Measurements from ENCODE around the gene PLGRKT.

Gene PLGRKT

GRCh38 chr9:5429873-5430564 is 7.7 kb downstream of the PLGRKT start:
- TF ChIP-seq REST (IDR thresholded peaks at IDR 0.05; ENCODE audit: low read depth) (no peak), NFIC (IDR thresholded peaks at IDR 0.05) (no peak), RAD21 (IDR thresholded peaks at IDR 0.05; ENCODE audit: low read depth) (no peak), ZBTB7A (IDR thresholded peaks at IDR 0.05; ENCODE audit: low read depth) (no peak), TEAD4 (IDR thresholded peaks at IDR 0.05) (no peak), CEBPB (IDR thresholded peaks at IDR 0.05) (no peak), MAX (IDR thresholded peaks at IDR 0.05) (no peak), TAF1 (IDR thresholded peaks at IDR 0.05; ENCODE audit: low read depth) (no peak), FOXM1 (IDR thresholded peaks at IDR 0.05; ENCODE audit: borderline replicate concordance, low read depth) (no peak), EP300 (IDR thresholded peaks at IDR 0.05; ENCODE audit: borderline replicate concordance) (no peak), YY1 (IDR thresholded peaks at IDR 0.05; ENCODE audit: low read depth) (no peak), EGR1 (IDR thresholded peaks at IDR 0.05) (no peak), TCF12 (IDR thresholded peaks at IDR 0.05; ENCODE audit: low read depth) (no peak), CREB1 (IDR thresholded peaks at IDR 0.05; ENCODE audit: low read depth) (no peak)
- TF ChIP-seq, protein P1, sequence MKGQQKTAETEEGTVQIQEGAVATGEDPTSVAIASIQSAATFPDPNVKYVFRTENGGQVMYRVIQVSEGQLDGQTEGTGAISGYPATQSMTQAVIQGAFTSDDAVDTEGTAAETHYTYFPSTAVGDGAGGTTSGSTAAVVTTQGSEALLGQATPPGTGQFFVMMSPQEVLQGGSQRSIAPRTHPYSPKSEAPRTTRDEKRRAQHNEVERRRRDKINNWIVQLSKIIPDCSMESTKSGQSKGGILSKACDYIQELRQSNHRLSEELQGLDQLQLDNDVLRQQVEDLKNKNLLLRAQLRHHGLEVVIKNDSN (IDR thresholded peaks at IDR 0.05) = no peak

GRCh38 chr9:5428794-5429528 is 8.8 kb downstream of the PLGRKT start:
- no peak for TF ChIP-seq TAF1 (IDR thresholded peaks at IDR 0.05; ENCODE audit: low read depth)
- TF ChIP-seq, protein P1 (IDR thresholded peaks at IDR 0.05) = no peak
- no peak for TF ChIP-seq RAD21 (IDR thresholded peaks at IDR 0.05; ENCODE audit: low read depth)
- TF ChIP-seq MAX (IDR thresholded peaks at IDR 0.05) = no peak
- TF ChIP-seq TEAD4 (IDR thresholded peaks at IDR 0.05) = no peak
- TF ChIP-seq REST (IDR thresholded peaks at IDR 0.05; ENCODE audit: low read depth) = no peak
- no peak for TF ChIP-seq TCF12 (IDR thresholded peaks at IDR 0.05; ENCODE audit: low read depth)
- TF ChIP-seq CREB1 (IDR thresholded peaks at IDR 0.05; ENCODE audit: low read depth) = no peak
- no peak for TF ChIP-seq CEBPB (IDR thresholded peaks at IDR 0.05)
- no peak for TF ChIP-seq EP300 (IDR thresholded peaks at IDR 0.05; ENCODE audit: borderline replicate concordance)
- no peak for TF ChIP-seq ZBTB7A (IDR thresholded peaks at IDR 0.05; ENCODE audit: low read depth)
- TF ChIP-seq EGR1 (IDR thresholded peaks at IDR 0.05) = no peak
- no peak for TF ChIP-seq NFIC (IDR thresholded peaks at IDR 0.05)
- TF ChIP-seq YY1 (IDR thresholded peaks at IDR 0.05; ENCODE audit: low read depth) = no peak
- TF ChIP-seq FOXM1 (IDR thresholded peaks at IDR 0.05; ENCODE audit: borderline replicate concordance, low read depth) = no peak

- TF ChIP-seq TCF12 (IDR thresholded peaks at IDR 0.05; ENCODE audit: low read depth) (no peak), CREB1 (IDR thresholded peaks at IDR 0.05; ENCODE audit: low read depth) (no peak), MAX (IDR thresholded peaks at IDR 0.05) (no peak), TEAD4 (IDR thresholded peaks at IDR 0.05) (no peak), ZBTB7A (IDR thresholded peaks at IDR 0.05; ENCODE audit: low read depth) (no peak), YY1 (IDR thresholded peaks at IDR 0.05; ENCODE audit: low read depth) (no peak), TAF1 (IDR thresholded peaks at IDR 0.05; ENCODE audit: low read depth) (no peak), REST (IDR thresholded peaks at IDR 0.05; ENCODE audit: low read depth) (no peak), NFIC (IDR thresholded peaks at IDR 0.05) (no peak), FOXM1 (IDR thresholded peaks at IDR 0.05; ENCODE audit: borderline replicate concordance, low read depth) (no peak), EP300 (IDR thresholded peaks at IDR 0.05; ENCODE audit: borderline replicate concordance) (no peak), EGR1 (IDR thresholded peaks at IDR 0.05) (no peak)
- TF ChIP-seq, protein P1 (IDR thresholded peaks at IDR 0.05) = no peak
Observed at GRCh38 chr9:5428172-5428571, 9.6 kb downstream of the PLGRKT start.
